HCT116 (cell line): ENCODE data around the gene TWF2. TPM values are rescaled to one million over a fixed set of nuclear protein-coding genes. Genes with fewer than 3 reads are reported as not detected.

ENCODE experiments used
- ATAC-seq: fragments of 200-7000 bp; cut with Tn5 transposase; 2 replicates; pipeline ENCODE4 v1.9.1; 2020; ENCODE audit warnings: mild to moderate bottlenecking, moderate library complexity
- BruUV-seq: library from RNA; stranded (reverse); fragments of 400-500 nt; replicated peaks from 2 replicates; lab custom pipeline; 2021; lab: Mats Ljungman, UMichigan
- CTCF ChIA-PET: fragments of 300-600 bp; sonication (Branson Sonifier 250); formaldehyde crosslinking; loops from one replicate; lab custom pipeline; 2021; ENCODE audit warnings: antibody characterized with exemption; lab: Charles Lee
- POLR2A ChIA-PET: fragments of 300-600, 350-600 bp; sonication (Branson Sonifier 250); formaldehyde crosslinking; loops from one replicate; lab custom pipeline; 2021; ENCODE audit warnings: antibody characterized with exemption; lab: Charles Lee
- RAD21 ChIA-PET, 2 experiments: fragments of 300-600 bp; sonication (Branson Sonifier 250); formaldehyde crosslinking; loops; one replicate each; lab custom pipeline; 2023; ENCODE audit warnings: low total read pairs in 2 of 2; ENCODE audit not compliant: uncharacterized antibody in 2 of 2, unreplicated experiment in 2 of 2, low non-redundant PET in 1 of 2; lab: Charles Lee
- DNase-seq: peaks from one replicate; pipeline ENCODE4 v3.0.0-alpha.2; 2010; ENCODE audit warnings: low read depth, low spot score
- H2AFZ ChIP-seq: fragments of 200-600 bp; shearing (Covaris generic), sonication (generic); 2 replicates; pipeline ENCODE4 v1.6.1; 2017; ENCODE audit warnings: low read depth, mixed run types, mixed read lengths, antibody characterized with exemption, low read length; ENCODE audit not compliant: poor library complexity, severe bottlenecking
- H3K27ac ChIP-seq: 2 replicates; pipeline ENCODE4 v1.5.1; 2012; ENCODE audit warnings: low read depth, low read length
- H3K27me3 ChIP-seq: fragments of 200-600 bp; sonication (generic); 2 replicates; pipeline ENCODE4 v1.6.1; 2016; ENCODE audit warnings: mixed run types, low read length, mixed read lengths; ENCODE audit not compliant: insufficient read depth
- H3K36me3 ChIP-seq, 2 experiments: fragments of 200-500 bp in 1 of 2; fragments of 200-600 bp in 1 of 2; sonication (Bioruptor generic) in 1 of 2; sonication (generic) in 1 of 2; 2 replicates each; pipeline versions ENCODE4 v1.5.1 to v1.6.1; 2014 to 2016; ENCODE audit warnings: low read length in 2 of 2, inconsistent platforms in 1 of 2, mixed read lengths in 1 of 2, mixed run types in 1 of 2; ENCODE audit not compliant: insufficient read depth in 2 of 2, control insufficient read depth in 1 of 2
- H3K4me1 ChIP-seq, 2 experiments: fragments of 200-600 bp in 1 of 2; sonication (generic) in 1 of 2; 2 replicates each; pipeline versions ENCODE4 v1.5.1 to v1.6.1; 2012 to 2017; ENCODE audit warnings: low read length in 2 of 2, inconsistent platforms in 1 of 2, mild to moderate bottlenecking in 1 of 2, mixed read lengths in 1 of 2, mixed run types in 1 of 2, moderate library complexity in 1 of 2; ENCODE audit not compliant: insufficient read depth in 2 of 2, control insufficient read depth in 1 of 2
- H3K4me2 ChIP-seq: fragments of 200-600 bp; sonication (generic); 2 replicates; pipeline ENCODE4 v1.6.1; 2017; ENCODE audit warnings: mixed run types, low read length, mixed read lengths
- H3K4me3 ChIP-seq, 2 experiments: fragments of 200-600 bp in 1 of 2; sonication (generic) in 1 of 2; replicated peaks in 1 of 2; 2 replicates each; pipeline ENCODE4 v1.5.1; 2011 to 2016; ENCODE audit warnings: low read length in 2 of 2, control low read depth in 1 of 2, low read depth in 1 of 2, mild to moderate bottlenecking in 1 of 2, mixed read lengths in 1 of 2, mixed run types in 1 of 2
- H3K79me2 ChIP-seq: fragments of 200-600 bp; sonication (generic); 2 replicates; pipeline ENCODE4 v1.6.1; 2017; ENCODE audit warnings: mild to moderate bottlenecking, mixed run types, low read length, moderate library complexity, mixed read lengths; ENCODE audit not compliant: insufficient read depth
- H3K9ac ChIP-seq: fragments of 200-600 bp; sonication (generic); 2 replicates; pipeline ENCODE4 v1.6.1; 2016; ENCODE audit warnings: low read length, mixed read lengths
- H3K9me2 ChIP-seq: fragments of 200-600 bp; sonication (generic), shearing (Covaris generic); 2 replicates; pipeline ENCODE4 v1.6.1; 2017; ENCODE audit warnings: mixed run types, mild to moderate bottlenecking, moderate library complexity; ENCODE audit not compliant: insufficient read depth
- H3K9me3 ChIP-seq, 2 experiments: fragments of 200-500 bp in 1 of 2; fragments of 200-600 bp in 1 of 2; sonication (Bioruptor generic) in 1 of 2; sonication (generic) in 1 of 2; 2 replicates each; pipeline ENCODE4 v1.6.1; 2014 to 2017; ENCODE audit warnings: low read length in 2 of 2, mixed read lengths in 2 of 2, inconsistent platforms in 1 of 2, low read depth in 1 of 2, mild to moderate bottlenecking in 1 of 2, mixed run types in 1 of 2, moderate library complexity in 1 of 2; ENCODE audit not compliant: control insufficient read depth in 1 of 2, insufficient read depth in 1 of 2
- H4K20me1 ChIP-seq: fragments of 200-600 bp; sonication (generic), shearing (Covaris generic); 2 replicates; pipeline ENCODE4 v1.6.1; 2017; ENCODE audit warnings: mixed run types, mild to moderate bottlenecking, moderate library complexity; ENCODE audit not compliant: insufficient read depth
- CBX3 ChIP-seq: IDR thresholded peaks from 2 replicates; pipeline ENCODE4 v1.6.1; 2012; ENCODE audit warnings: low read depth
- CEBPB ChIP-seq: IDR thresholded peaks from 2 replicates; pipeline ENCODE4 v1.6.1; 2012; ENCODE audit warnings: low read depth
- EGR1 ChIP-seq: IDR thresholded peaks from 2 replicates; pipeline ENCODE4 v1.6.1; 2012; ENCODE audit warnings: low read depth
- ELF1 ChIP-seq: IDR thresholded peaks from 2 replicates; pipeline ENCODE4 v1.6.1; 2012; ENCODE audit warnings: low read depth, borderline replicate concordance
- EZH2 ChIP-seq: fragments of 200-600 bp; sonication (generic); IDR thresholded peaks from 2 replicates; pipeline ENCODE4 v1.6.1; 2017; ENCODE audit warnings: antibody characterized with exemption, mixed run types
- EZH2phosphoT487 ChIP-seq: fragments of 200-600 bp; IDR thresholded peaks from 2 replicates; pipeline ENCODE4 v1.6.1; 2018; ENCODE audit warnings: antibody characterized with exemption, borderline replicate concordance
- FOSL1 ChIP-seq: IDR thresholded peaks from 2 replicates; pipeline ENCODE4 v1.6.1; 2012; ENCODE audit warnings: low read depth
- JUND ChIP-seq: IDR thresholded peaks from 2 replicates; pipeline ENCODE4 v1.6.1; 2012
- MAX ChIP-seq: IDR thresholded peaks from 2 replicates; pipeline ENCODE4 v1.6.1; 2012
- RAD21 ChIP-seq: IDR thresholded peaks from 2 replicates; pipeline ENCODE4 v1.6.1; 2012; ENCODE audit warnings: low read depth, mild to moderate bottlenecking
- SP1 ChIP-seq: IDR thresholded peaks from 2 replicates; pipeline ENCODE4 v1.6.1; 2012; ENCODE audit warnings: low read depth
- SRF ChIP-seq: IDR thresholded peaks from 2 replicates; pipeline ENCODE4 v1.6.1; 2012; ENCODE audit warnings: low read depth
- TCF7L2 ChIP-seq: IDR thresholded peaks from 2 replicates; pipeline ENCODE4 v1.7.0; 2011; ENCODE audit warnings: borderline replicate concordance, inconsistent platforms; ENCODE audit not compliant: insufficient read depth, insufficient read length; ENCODE audit errors: extremely low read depth
- YY1 ChIP-seq: IDR thresholded peaks from 2 replicates; pipeline ENCODE4 v1.6.1; 2011; ENCODE audit warnings: low read length, low read depth, moderate library complexity, mild to moderate bottlenecking; ENCODE audit not compliant: insufficient replicate concordance; ENCODE audit errors: extremely low read depth
- ZFX ChIP-seq: fragments of 450-650 bp; IDR thresholded peaks from 2 replicates; pipeline ENCODE4 v1.6.1; 2017
- ZNF274 ChIP-seq: fragments of 200-500 bp; sonication (Bioruptor generic); IDR thresholded peaks from 2 replicates; pipeline ENCODE4 v1.6.1; 2014; ENCODE audit warnings: mild to moderate bottlenecking, low read depth, low read length, inconsistent platforms
- intact Hi-C: fragments of 100-400 bp; cut with micrococcal nuclease; formaldehyde crosslinking; loops from 2 replicates; pipeline ENCODE4 v1.10.0; 2022
- total RNA-seq: library from RNA; stranded (reverse); gene quantifications from one replicate; pipeline ENCODE4 v1.2.1, GENCODE V29; 2021; ENCODE audit not compliant: unreplicated experiment

The TWF2 gene
- total RNA-seq, 1 experiment from 2014 or later, result 100 TPM

GRCh38 chr3:52191663-52192062 lies 47.3 kb downstream of the TWF2 start:
- ChIA-PET POLR2A (no interaction called here), RAD21 (no interaction called here), CTCF (no interaction called here)
- no peaks in the 10 kb centered on the region for H3K79me2 ChIP-seq
- no peak overlapping the region for H3K27ac ChIP-seq
- H3K4me2 ChIP-seq, result no peak overlapping the region
- peaks cover 0 to 11% of the 10 kb centered on the region in 2 experiments; a peak in 3 of 4 replicates for H3K4me1 ChIP-seq
- no peak overlapping the region for H2AFZ ChIP-seq
- intact Hi-C loops, result no loop called here
- no TSS peak for BruUV-seq
- no peaks in the 10 kb centered on the region for H3K9me3 ChIP-seq
- no peaks in the 10 kb centered on the region for H3K9me2 ChIP-seq
- no peaks in the 10 kb centered on the region for H4K20me1 ChIP-seq
- H3K9ac ChIP-seq, result no peak overlapping the region
- no peaks in the 10 kb centered on the region for H3K36me3 ChIP-seq
- no peak overlapping the region for H3K4me3 ChIP-seq
- no peak for DNase-seq
- no peak for ATAC-seq
- H3K27me3 ChIP-seq, result no peaks in the 10 kb centered on the region
- TF ChIP-seq EGR1 (no peak), MAX (no peak), EZH2 (no peak), FOSL1 (no peak), ZFX (no peak), SP1 (no peak), ZNF274 (no peak), JUND (no peak), TCF7L2 (no peak), RAD21 (no peak), YY1 (no peak), CBX3 (no peak), EZH2phosphoT487 (no peak), ELF1 (no peak), SRF (no peak), CEBPB (no peak)
